T-cell (primary cell): ENCODE measurements around the gene TOX3. TPM values are rescaled to one million over a fixed set of nuclear protein-coding genes. Genes with fewer than 3 reads are reported as not detected.

Source experiments
- ATAC-seq, 4 experiments: fragments of 200-7000 bp in 3 of 4; fragments of 150-1000 bp in 1 of 4; cut with Tn5 transposase; replicated peaks in 1 of 4; 1 replicate in 3 of 4; 2 replicates in 1 of 4; pipeline ENCODE4 v1.10.0; 2021; ENCODE audit warnings: moderate library complexity in 3 of 4, mild to moderate bottlenecking in 2 of 4, moderate number of reproducible peaks in 1 of 4
- CTCF ChIA-PET, 2 donors: fragments of 300-600 bp; sonication (Branson Sonifier 250); formaldehyde crosslinking; loops; one replicate each; lab custom pipeline; 2022; ENCODE audit warnings: antibody characterized with exemption in 2 of 2; lab: Charles Lee
- POLR2A ChIA-PET, 2 donors: fragments of 300-600 bp; sonication (Branson Sonifier 250); formaldehyde crosslinking; loops; one replicate each; lab custom pipeline; 2022; ENCODE audit warnings: antibody characterized with exemption in 2 of 2; lab: Charles Lee
- DNase-seq, 35 experiments: peaks; one replicate each; pipeline versions ENCODE4 v3.0.0 to v3.0.0-alpha.2; 2013 to 2023
- H3K27ac ChIP-seq: one replicate; pipeline ENCODE4 v1.5.1; 2013; ENCODE audit warnings: low read length
- H3K27me3 ChIP-seq, 2 experiments: replicated peaks in 1 of 2; 1 replicate in 1 of 2; 2 replicates in 1 of 2; pipeline versions ENCODE4 v1.6.1 to v1.7.0; 2013; ENCODE audit warnings: low read length in 1 of 2, mixed read lengths in 1 of 2; ENCODE audit not compliant: control insufficient read depth in 2 of 2, insufficient read depth in 2 of 2; ENCODE audit errors: extremely low read depth in 1 of 2
- H3K36me3 ChIP-seq, 2 donors: 1 replicate in 1 of 2; 2 replicates in 1 of 2; pipeline versions ENCODE4 v1.6.1 to v1.7.0; 2013; ENCODE audit warnings: low read length in 1 of 2; ENCODE audit not compliant: control insufficient read depth in 2 of 2, insufficient read depth in 1 of 2; ENCODE audit errors: extremely low read depth in 1 of 2
- H3K4me1 ChIP-seq, 2 experiments: 1 replicate in 1 of 2; 2 replicates in 1 of 2; pipeline versions ENCODE4 v1.6.1 to v1.7.0; 2013; ENCODE audit warnings: low read length in 2 of 2, mixed read lengths in 1 of 2; ENCODE audit not compliant: insufficient read depth in 2 of 2, control insufficient read depth in 1 of 2; ENCODE audit errors: extremely low read depth in 1 of 2
- H3K4me3 ChIP-seq, 2 donors: 1 replicate in 1 of 2; 2 replicates in 1 of 2; pipeline versions ENCODE4 v1.5.1 to v1.7.0; 2013; ENCODE audit warnings: mild to moderate bottlenecking in 2 of 2, low read length in 1 of 2, moderate library complexity in 1 of 2; ENCODE audit not compliant: control insufficient read depth in 1 of 2; ENCODE audit errors: extremely low read depth in 1 of 2
- H3K9me3 ChIP-seq: 2 replicates; pipeline ENCODE4 v1.7.0; 2013
- H3K27ac Mint-ChIP-seq, 2 donors: one replicate each; pipeline ENCODE4 v1.8.0; 2020 to 2021; ENCODE audit warnings: mild to moderate bottlenecking in 2 of 2, mixed read lengths in 2 of 2
- H3K27me3 Mint-ChIP-seq, 2 donors: one replicate each; pipeline ENCODE4 v1.8.0; 2021 to 2022; ENCODE audit warnings: mixed read lengths in 2 of 2
- H3K36me3 Mint-ChIP-seq: one replicate; pipeline ENCODE4 v1.8.0; 2021; ENCODE audit warnings: mixed read lengths
- H3K4me1 Mint-ChIP-seq, 3 donors: one replicate each; pipeline ENCODE4 v1.8.0; 2020 to 2022; ENCODE audit warnings: mixed read lengths in 3 of 3, mild to moderate bottlenecking in 1 of 3
- H3K4me3 Mint-ChIP-seq, 3 donors: one replicate each; pipeline ENCODE4 v1.8.0; 2020 to 2022; ENCODE audit warnings: mild to moderate bottlenecking in 3 of 3, mixed read lengths in 3 of 3, moderate library complexity in 3 of 3
- H3K9me3 Mint-ChIP-seq, 3 donors: one replicate each; pipeline ENCODE4 v1.8.0; 2020 to 2022; ENCODE audit warnings: mixed read lengths in 3 of 3
- WGBS: methylation state at CpG from one replicate; pipeline ENCODE4 v1.1.5; 2013; ENCODE audit warnings: missing lambda C conversion rate; ENCODE audit not compliant: insufficient coverage; 5-methylcytosine and 5-hydroxymethylcytosine counted together
- total RNA-seq, 35 experiments: library from RNA in 6 of 35; stranded (reverse) in 6 of 35; fragments of 120-200 nt in 1 of 35; gene quantifications; one replicate each; pipeline versions ENCODE4 v1.2.1 to v1.2.4 and lab custom pipeline; 2013 to 2026

The TOX3 gene
- total RNA-seq, 5 donors from 2014 or later (not counting 1 experiment from before 2014, with no cell fraction given), result 0.09 to 0.10 TPM; not detected in 3

DNA sequence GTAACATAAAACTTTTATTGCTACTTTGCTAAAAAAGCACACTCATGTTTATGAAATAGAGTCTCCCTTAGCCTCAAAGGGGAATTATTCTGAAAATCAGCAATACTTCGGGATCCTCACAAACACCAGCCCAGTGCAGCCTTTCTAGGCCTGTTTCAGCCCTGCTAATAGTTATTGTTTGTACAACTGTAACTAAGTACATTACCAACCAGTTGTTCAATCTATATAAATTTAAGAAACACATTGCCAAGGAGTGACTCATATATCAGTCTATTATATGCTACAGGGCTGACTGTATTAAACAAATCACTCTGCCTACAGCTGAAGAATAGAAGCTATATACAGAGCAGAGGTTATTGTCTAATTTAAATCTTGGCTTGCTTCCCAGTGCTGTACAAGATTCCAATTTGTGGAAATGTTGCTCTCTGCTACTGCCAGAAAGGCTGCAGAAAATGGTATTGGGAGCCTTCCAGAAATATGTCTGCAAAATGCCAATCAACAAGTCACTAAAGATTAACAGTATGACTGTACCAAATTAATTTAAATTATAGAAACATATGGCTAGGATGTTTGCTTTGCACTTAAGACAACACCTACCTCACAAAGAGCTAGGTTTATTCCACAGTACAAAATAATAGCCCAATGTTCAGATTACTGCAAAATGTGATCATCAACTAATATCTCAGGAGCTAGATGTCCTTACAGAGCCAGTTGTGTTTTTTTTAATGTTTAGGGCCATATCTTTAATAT, 49.7 kb downstream of the TOX3 start:
- Mint-ChIP-seq H3K9me3 (peaks cover 0 to 8% (median 1%) of the 10 kb centered on the region in 3 donors), H3K36me3 (no peaks in the 10 kb centered on the region), H3K4me1 (peaks cover 0 to 2% (median 0%) of the 10 kb centered on the region in 3 donors), H3K27me3 (no peaks in the 10 kb centered on the region), H3K4me3 (no peak overlapping the region), H3K27ac (no peak overlapping the region)
- Histone ChIP-seq H3K36me3 (no peaks in the 10 kb centered on the region), H3K9me3 (no peaks in the 10 kb centered on the region), H3K4me1 (no peaks in the 10 kb centered on the region), H3K4me3 (no peak overlapping the region), H3K27me3 (no peaks in the 10 kb centered on the region), H3K27ac (no peak overlapping the region)
- ATAC-seq (no peak), DNase-seq (no peak)
- WGBS, result no CpG with 5 or more reads among the region's 1 CpG
- ChIA-PET POLR2A (no interaction called here), CTCF (no interaction called here)

DNA sequence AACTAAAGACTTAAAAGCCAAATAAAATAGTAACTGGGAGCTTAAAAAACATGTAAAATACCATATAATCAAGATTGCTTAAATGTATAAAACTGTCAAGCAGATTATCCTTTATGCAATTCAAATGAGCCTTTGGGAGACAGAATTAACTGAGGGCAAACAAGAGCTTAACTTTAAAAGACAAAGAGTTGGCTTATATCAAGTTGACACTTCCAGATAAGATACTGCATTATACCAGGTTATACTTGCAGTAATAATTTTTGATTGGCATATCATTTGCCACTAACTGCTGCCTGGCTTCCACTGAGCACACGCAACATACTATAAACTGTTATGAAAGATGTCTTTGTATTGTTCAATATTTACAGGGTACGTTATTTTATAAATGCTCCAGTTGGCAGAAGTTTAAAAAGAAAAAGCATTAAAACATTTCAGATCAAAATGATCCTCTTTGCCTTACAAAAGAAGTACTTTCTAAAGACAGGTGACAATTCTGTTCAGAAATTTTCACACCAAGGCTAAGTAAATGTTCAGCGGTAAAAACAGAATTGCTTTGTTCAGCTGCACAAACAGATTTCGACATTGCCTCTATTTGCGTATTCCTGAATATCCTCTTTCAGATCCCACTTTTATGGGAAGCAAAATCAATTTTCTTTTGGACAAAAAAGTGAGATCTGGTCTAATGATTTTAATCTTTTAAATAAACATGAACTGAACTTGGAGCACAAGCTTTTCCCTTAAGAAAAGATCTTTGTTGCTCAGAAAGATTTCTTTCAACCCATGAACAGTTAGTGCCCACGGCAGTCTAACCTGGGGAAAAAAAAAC, 50.7 kb downstream of the TOX3 start:
- CTCF ChIA-PET, result no interaction called here
- Histone ChIP-seq H3K36me3 (no peaks in the 10 kb centered on the region), H3K4me3 (no peak overlapping the region), H3K9me3 (no peaks in the 10 kb centered on the region), H3K27me3 (no peaks in the 10 kb centered on the region), H3K4me1 (no peaks in the 10 kb centered on the region), H3K27ac (no peak overlapping the region)
- Mint-ChIP-seq H3K4me1 (peaks cover 0 to 2% (median 0%) of the 10 kb centered on the region in 3 donors), H3K27me3 (no peaks in the 10 kb centered on the region), H3K9me3 (peaks cover 0 to 8% (median 4%) of the 10 kb centered on the region in 3 donors), H3K4me3 (no peak overlapping the region), H3K36me3 (no peaks in the 10 kb centered on the region), H3K27ac (no peak overlapping the region)
- POLR2A ChIA-PET, result no interaction called here
- no peak for DNase-seq
- WGBS, result no CpG with 5 or more reads among the region's 6 CpGs
- no peak for ATAC-seq

GRCh38 chr16:52494621-52495020, 52.3 kb downstream of the TOX3 start:
- ChIA-PET CTCF (no interaction called here), POLR2A (no interaction called here)
- no CpG with 5 or more reads among the region's 3 CpGs for WGBS
- H3K4me1 ChIP-seq, result no peaks in the 10 kb centered on the region
- no peak overlapping the region for H3K27ac ChIP-seq
- no peaks in the 10 kb centered on the region for H3K9me3 ChIP-seq
- Mint-ChIP-seq H3K36me3 (no peaks in the 10 kb centered on the region), H3K9me3 (peaks cover 0 to 13% (median 4%) of the 10 kb centered on the region in 3 donors), H3K4me1 (peaks cover 0 to 2% (median 0%) of the 10 kb centered on the region in 3 donors), H3K27ac (no peak overlapping the region), H3K4me3 (no peak overlapping the region), H3K27me3 (no peaks in the 10 kb centered on the region)
- no peaks in the 10 kb centered on the region for H3K27me3 ChIP-seq
- no peaks in the 10 kb centered on the region for H3K36me3 ChIP-seq
- no peak for DNase-seq
- no peak for ATAC-seq
- H3K4me3 ChIP-seq, result no peak overlapping the region

DNA sequence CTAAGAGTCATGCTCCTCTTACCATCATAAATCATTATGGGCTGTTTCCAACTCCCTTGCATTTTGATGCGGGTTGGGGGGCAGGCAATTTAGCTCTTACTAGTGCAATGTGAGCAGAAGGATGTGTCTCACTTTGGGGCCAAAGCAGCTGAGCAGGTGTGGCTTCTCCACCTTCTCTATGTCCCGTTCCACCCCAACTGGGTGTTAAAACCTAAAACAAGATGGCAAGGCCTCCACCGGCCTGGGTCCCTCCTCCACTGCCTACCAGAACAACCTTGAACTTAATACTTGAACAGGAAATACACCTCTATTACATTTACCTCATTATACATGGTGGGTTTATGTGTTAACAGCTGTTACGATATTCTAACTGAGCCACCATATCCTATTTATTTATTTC, 52.8 kb downstream of the TOX3 start:
- no peaks in the 10 kb centered on the region for H3K4me1 ChIP-seq
- Mint-ChIP-seq H3K4me3 (no peak overlapping the region), H3K9me3 (peaks cover 0 to 13% (median 4%) of the 10 kb centered on the region in 3 donors), H3K4me1 (peaks cover 0 to 2% (median 0%) of the 10 kb centered on the region in 3 donors), H3K27ac (no peak overlapping the region), H3K36me3 (no peaks in the 10 kb centered on the region), H3K27me3 (no peaks in the 10 kb centered on the region)
- 67% methylated on average over 1 of the region's 4 CpGs for WGBS
- no peaks in the 10 kb centered on the region for H3K36me3 ChIP-seq
- no peak overlapping the region for H3K4me3 ChIP-seq
- ATAC-seq (no peak), DNase-seq (no peak)
- CTCF ChIA-PET, result no interaction called here
- H3K27me3 ChIP-seq, result no peaks in the 10 kb centered on the region
- POLR2A ChIA-PET, result no interaction called here
- H3K9me3 ChIP-seq, result no peaks in the 10 kb centered on the region
- H3K27ac ChIP-seq, result no peak overlapping the region

- Mint-ChIP-seq H3K27ac (no peak overlapping the region), H3K4me1 (no peaks in the 10 kb centered on the region), H3K27me3 (no peaks in the 10 kb centered on the region), H3K9me3 (peaks cover 0 to 10% (median 4%) of the 10 kb centered on the region in 3 donors), H3K4me3 (no peak overlapping the region), H3K36me3 (no peaks in the 10 kb centered on the region)
- no peak overlapping the region for H3K4me3 ChIP-seq
- H3K4me1 ChIP-seq, result no peaks in the 10 kb centered on the region
- no peak for DNase-seq
- no peak overlapping the region for H3K27ac ChIP-seq
- CTCF ChIA-PET, result no interaction called here
- H3K27me3 ChIP-seq, result no peaks in the 10 kb centered on the region
- no peaks in the 10 kb centered on the region for H3K9me3 ChIP-seq
- H3K36me3 ChIP-seq, result no peaks in the 10 kb centered on the region
- 40% methylated on average over 1 of the region's 5 CpGs for WGBS
- POLR2A ChIA-PET, result interaction anchor here (0.6 to 1.1 kb wide), 2 partner anchors 9 to 202 kb away, joined by 3 read pairs; no protein-coding TSS in a partner anchor
- no peak for ATAC-seq
Observed at GRCh38 chr16:52492789-52493357, 54.1 kb downstream of the TOX3 start.

- H3K36me3 Mint-ChIP-seq, result no peaks in the 10 kb centered on the region
Observed at GRCh38 chr16:52491216-52491615, 55.7 kb downstream of the TOX3 start.

More at GRCh38 chr16:52491216-52491615, 55.7 kb downstream of the TOX3 start:
- Mint-ChIP-seq H3K4me1 (no peaks in the 10 kb centered on the region), H3K27me3 (no peaks in the 10 kb centered on the region), H3K9me3 (peaks cover 2 to 12% (median 4%) of the 10 kb centered on the region in 3 donors), H3K4me3 (no peak overlapping the region), H3K27ac (no peak overlapping the region)
- ChIA-PET POLR2A (no interaction called here), CTCF (no interaction called here)
- no CpG with 5 or more reads among the region's 1 CpG for WGBS
- no peaks in the 10 kb centered on the region for H3K36me3 ChIP-seq
- no peaks in the 10 kb centered on the region for H3K27me3 ChIP-seq
- no peak for DNase-seq
- no peaks in the 10 kb centered on the region for H3K9me3 ChIP-seq
- no peak overlapping the region for H3K27ac ChIP-seq
- no peaks in the 10 kb centered on the region for H3K4me1 ChIP-seq
- ATAC-seq, result no peak
- no peak overlapping the region for H3K4me3 ChIP-seq
